Measurements from ENCODE around the gene KIF18A.

GRCh38 chr11:28117712-28118111, 9.8 kb upstream of the KIF18A start:
- TF ChIP-seq CTCF (IDR thresholded peaks at IDR 0.05; ENCODE audit: low read depth, low read length, missing input control) (no peak), NR2F2 (IDR thresholded peaks at IDR 0.05) (no peak), SP1 (IDR thresholded peaks at IDR 0.05) (no peak), REST (IDR thresholded peaks at IDR 0.05) (no peak), EGR1 (IDR thresholded peaks at IDR 0.05; ENCODE audit: low read depth in 2 of 2) (no peak), HNF4A (conservative IDR thresholded peaks at IDR 0.05) (no peak), JUND (IDR thresholded peaks at IDR 0.05) (no peak)
